Lower lobe of right lung (tissue), 2 donors: ENCODE results near the gene GLB1L2. TPM values are rescaled to one million over a fixed set of nuclear protein-coding genes. Genes with fewer than 3 reads are reported as not detected.

Experiments
- ATAC-seq, 2 donors: fragments of 200-7000 bp; cut with Tn5 transposase; one replicate each; pipeline ENCODE4 v1.9.1; 2020 to 2022; ENCODE audit warnings: mild to moderate bottlenecking in 2 of 2, moderate library complexity in 2 of 2
- DNase-seq: peaks from one replicate; pipeline ENCODE4 v3.0.0-alpha.2; 2020
- H3K27ac ChIP-seq: fragments of 200-600 bp; one replicate; pipeline ENCODE4 v1.8.0; 2022
- H3K27me3 ChIP-seq: fragments of 200-600 bp; one replicate; pipeline ENCODE4 v1.8.0; 2022; ENCODE audit warnings: low read depth
- H3K36me3 ChIP-seq: fragments of 200-600 bp; one replicate; pipeline ENCODE4 v1.8.0; 2022; ENCODE audit warnings: mild to moderate bottlenecking
- H3K4me1 ChIP-seq: fragments of 200-600 bp; one replicate; pipeline ENCODE4 v1.8.0; 2022
- H3K4me3 ChIP-seq: fragments of 200-600 bp; one replicate; pipeline ENCODE4 v1.8.0; 2022; ENCODE audit warnings: mild to moderate bottlenecking
- H3K9me3 ChIP-seq: fragments of 200-600 bp; one replicate; pipeline ENCODE4 v1.8.0; 2022
- intact Hi-C: fragments of 100-400 bp; cut with DNase I; formaldehyde crosslinking; loops from one replicate; pipeline ENCODE4 v1.11.0; 2022
- total RNA-seq: library from RNA; stranded (reverse); fragmentation: NEBNext Ultra II Directional; extraction: Animal tissue kit (Norgen Biotek cat#: 25700); gene quantifications from one replicate; pipeline ENCODE4 v1.2.1, GENCODE V29; 2021
- TF ChIP-seq, protein P1 (sequence below): fragments of 200-600 bp; IDR thresholded peaks from one replicate; pipeline ENCODE4 v1.8.0; 2022; ENCODE audit warnings: antibody characterized with exemption, mild to moderate bottlenecking
- donor health status: DM: no; HTN: yes; CAD: no; lungs with severe emphysema.

GLB1L2 gene
- total RNA-seq, 1 donor from 2014 or later, result 5.1 TPM

DNA sequence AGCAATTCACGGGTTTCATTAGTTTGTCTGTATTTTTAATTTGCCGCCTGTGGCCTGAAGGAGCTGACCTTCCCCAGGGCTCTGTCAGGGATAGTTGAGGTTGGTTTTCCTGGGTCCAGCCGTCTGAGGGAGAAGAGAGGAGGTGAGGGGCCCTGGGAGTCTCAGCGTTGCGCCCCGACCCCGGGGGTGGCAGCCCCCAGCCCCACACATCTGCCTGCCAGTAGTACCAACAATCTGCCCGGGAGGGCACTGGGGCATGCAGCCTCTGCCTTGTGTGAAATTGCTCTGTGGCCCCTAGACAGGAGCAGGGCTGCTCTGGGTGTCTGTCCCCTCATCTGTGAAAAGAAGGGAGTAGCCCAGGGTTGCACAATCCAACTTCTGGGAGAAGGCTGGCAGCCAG, 73.6 kb downstream of the GLB1L2 start:
- Histone ChIP-seq H3K36me3 (no peaks in the 10 kb centered on the region), H3K27me3 (peaks cover 34% of the 10 kb centered on the region), H3K27ac (no peak overlapping the region), H3K4me3 (no peak overlapping the region), H3K4me1 (no peaks in the 10 kb centered on the region), H3K9me3 (no peaks in the 10 kb centered on the region)
- ATAC-seq, result no peak
- DNase-seq, result no peak
- intact Hi-C loops, result no loop called here
- TF ChIP-seq, protein P1, sequence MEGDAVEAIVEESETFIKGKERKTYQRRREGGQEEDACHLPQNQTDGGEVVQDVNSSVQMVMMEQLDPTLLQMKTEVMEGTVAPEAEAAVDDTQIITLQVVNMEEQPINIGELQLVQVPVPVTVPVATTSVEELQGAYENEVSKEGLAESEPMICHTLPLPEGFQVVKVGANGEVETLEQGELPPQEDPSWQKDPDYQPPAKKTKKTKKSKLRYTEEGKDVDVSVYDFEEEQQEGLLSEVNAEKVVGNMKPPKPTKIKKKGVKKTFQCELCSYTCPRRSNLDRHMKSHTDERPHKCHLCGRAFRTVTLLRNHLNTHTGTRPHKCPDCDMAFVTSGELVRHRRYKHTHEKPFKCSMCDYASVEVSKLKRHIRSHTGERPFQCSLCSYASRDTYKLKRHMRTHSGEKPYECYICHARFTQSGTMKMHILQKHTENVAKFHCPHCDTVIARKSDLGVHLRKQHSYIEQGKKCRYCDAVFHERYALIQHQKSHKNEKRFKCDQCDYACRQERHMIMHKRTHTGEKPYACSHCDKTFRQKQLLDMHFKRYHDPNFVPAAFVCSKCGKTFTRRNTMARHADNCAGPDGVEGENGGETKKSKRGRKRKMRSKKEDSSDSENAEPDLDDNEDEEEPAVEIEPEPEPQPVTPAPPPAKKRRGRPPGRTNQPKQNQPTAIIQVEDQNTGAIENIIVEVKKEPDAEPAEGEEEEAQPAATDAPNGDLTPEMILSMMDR, result no peak

DNA sequence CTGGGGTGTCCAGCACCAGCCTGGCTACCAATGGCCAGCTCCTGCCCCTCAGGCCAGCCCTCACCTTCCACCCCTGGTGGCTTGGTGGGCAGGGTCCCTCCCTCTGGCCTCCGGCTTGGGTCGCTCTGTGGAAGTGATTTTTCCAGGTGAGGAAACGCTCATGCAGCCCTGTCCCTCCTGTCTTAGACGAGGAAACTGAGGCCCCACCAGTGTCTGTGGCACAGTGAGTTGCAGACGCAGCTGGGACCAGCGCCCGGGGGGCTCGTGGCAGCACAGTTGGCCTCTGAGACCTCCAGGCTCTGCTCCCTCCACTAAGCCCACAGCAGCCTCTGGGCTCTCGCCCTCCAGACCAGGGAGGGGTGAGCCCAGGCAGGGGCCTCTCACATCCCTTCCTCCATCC, 74.1 kb downstream of the GLB1L2 start:
- ATAC-seq, result no peak
- Histone ChIP-seq H3K27me3 (peaks cover 38% of the 10 kb centered on the region), H3K4me3 (no peak overlapping the region), H3K36me3 (no peaks in the 10 kb centered on the region), H3K27ac (no peak overlapping the region), H3K9me3 (no peaks in the 10 kb centered on the region), H3K4me1 (no peaks in the 10 kb centered on the region)
- intact Hi-C loops, result no loop called here
- TF ChIP-seq, protein P1, result no peak
- no peak for DNase-seq

DNA sequence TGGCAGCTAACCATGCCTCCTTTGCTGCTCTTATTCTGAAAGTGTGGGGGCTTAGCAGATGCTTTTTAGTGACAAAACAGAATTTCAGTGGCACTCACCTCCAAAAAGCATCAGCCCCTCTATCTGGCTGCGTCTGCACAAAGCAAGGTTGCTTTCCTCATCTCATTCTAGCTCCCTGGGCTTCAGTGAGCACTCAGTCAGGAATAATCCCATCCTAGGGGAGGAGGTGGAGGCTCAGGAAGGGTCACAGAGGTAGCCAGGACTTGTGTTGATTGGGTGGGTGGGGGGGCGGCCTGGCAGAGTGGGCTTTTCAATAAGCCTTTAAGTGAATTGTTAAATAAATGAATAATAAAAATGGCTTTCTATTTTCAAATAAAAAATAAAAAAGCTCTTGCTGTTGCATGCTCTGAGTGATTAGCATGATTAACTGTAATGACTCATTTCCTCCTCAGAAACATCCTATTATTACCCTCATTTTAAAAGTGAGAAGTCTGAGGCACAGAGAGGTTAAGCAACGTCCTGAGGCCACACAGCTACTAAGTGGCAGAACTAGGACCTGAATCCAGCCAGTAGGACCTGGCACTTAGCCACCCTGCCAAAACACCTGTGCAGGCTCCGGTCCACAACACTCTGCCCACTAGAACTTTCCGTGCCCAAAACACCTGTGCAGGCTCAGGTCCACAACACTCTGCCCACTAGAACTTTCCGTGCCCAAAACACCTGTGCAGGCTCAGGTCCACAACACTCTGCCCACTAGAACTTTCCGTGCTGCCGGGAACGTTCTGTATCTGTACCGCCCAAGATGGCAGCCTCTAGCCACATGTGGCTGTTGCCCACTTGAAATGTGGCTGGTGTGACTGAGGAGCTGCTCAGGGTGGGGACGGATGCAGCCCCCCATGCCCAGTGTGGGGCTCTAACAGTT, 74.7 kb downstream of the GLB1L2 start:
- TF ChIP-seq, protein P1, result no peak
- DNase-seq, result no peak
- Histone ChIP-seq H3K36me3 (no peaks in the 10 kb centered on the region), H3K4me1 (peaks cover 5% of the 10 kb centered on the region), H3K27ac (no peak overlapping the region), H3K4me3 (no peak overlapping the region), H3K9me3 (no peaks in the 10 kb centered on the region), H3K27me3 (peaks cover 45% of the 10 kb centered on the region)
- intact Hi-C loops, result no loop called here
- ATAC-seq, result no peak

DNA sequence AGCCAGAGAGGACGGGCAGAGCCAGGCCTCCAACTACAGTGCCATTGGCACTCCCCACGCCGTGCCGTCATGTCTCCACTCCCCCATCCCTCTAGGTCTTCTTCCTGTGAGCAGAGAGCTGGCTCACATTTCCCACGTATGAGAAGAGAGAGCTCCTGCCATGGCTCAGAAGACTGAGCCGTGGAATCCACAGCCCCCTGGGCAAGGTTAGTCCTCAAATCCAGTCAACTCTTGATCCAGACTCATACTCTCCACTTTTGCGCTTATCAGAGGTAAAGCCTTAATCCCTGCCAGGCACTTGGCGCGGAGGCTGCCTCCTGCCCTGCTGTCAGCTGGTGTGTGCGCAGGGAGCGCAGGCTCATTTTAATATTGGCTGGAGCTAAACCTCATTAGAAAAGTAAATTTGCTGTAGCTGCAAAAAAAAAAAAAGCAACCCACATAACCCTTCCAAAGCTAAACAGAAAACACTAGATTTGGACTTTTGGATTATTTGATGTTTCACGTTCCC, 75.6 kb downstream of the GLB1L2 start:
- H3K36me3 ChIP-seq, result no peaks in the 10 kb centered on the region
- intact Hi-C loops, result no loop called here
- peaks cover 48% of the 10 kb centered on the region for H3K27me3 ChIP-seq
- H3K9me3 ChIP-seq, result no peaks in the 10 kb centered on the region
- peaks cover 7% of the 10 kb centered on the region for H3K4me1 ChIP-seq
- no peak overlapping the region for H3K4me3 ChIP-seq
- TF ChIP-seq, protein P1, result no peak
- DNase-seq, result no peak
- no peak overlapping the region for H3K27ac ChIP-seq
- ATAC-seq, result no peak

DNA sequence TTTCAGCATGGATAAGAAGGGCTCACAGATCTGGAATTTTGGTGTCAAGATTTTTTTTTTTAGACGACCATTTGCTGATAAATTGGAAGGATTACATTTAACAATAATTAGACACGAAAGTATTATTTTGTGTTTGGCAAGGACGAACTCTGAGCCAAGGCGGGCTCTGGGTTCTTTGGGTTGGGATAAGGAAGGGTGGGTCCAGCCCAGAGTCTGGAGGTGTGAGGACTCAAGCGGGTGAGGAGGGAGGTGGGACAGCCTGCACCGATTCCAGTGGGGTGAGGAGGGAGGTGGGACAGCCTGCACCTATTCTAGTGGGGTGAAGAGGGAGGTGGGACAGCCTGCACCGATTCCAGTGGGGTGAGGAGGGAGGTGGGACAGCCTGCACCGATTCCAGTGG, 76.1 kb downstream of the GLB1L2 start:
- H3K27me3 ChIP-seq, result peaks cover 54% of the 10 kb centered on the region
- no peaks in the 10 kb centered on the region for H3K9me3 ChIP-seq
- peaks cover 12% of the 10 kb centered on the region for H3K4me1 ChIP-seq
- intact Hi-C loops, result no loop called here
- DNase-seq (no peak), ATAC-seq (no peak)
- H3K4me3 ChIP-seq, result no peak overlapping the region
- TF ChIP-seq, protein P1, result no peak
- no peak overlapping the region for H3K27ac ChIP-seq
- H3K36me3 ChIP-seq, result no peaks in the 10 kb centered on the region
